HPDE6-E6E7 (cell line): Measurements from ENCODE around the gene NEK1.
"Not testable (repeated sequence)": the region's sequence is repeated elsewhere in the genome, so short reads cannot be mapped to it uniquely, and the experiment has no call there.

Experiments used
- DNase-seq: peaks from one replicate; pipeline ENCODE4 v3.0.0; 2011; ENCODE audit warnings: missing footprints; ENCODE audit errors: extremely low spot score

The NEK1 gene

GRCh38 chr4:169427727-169428126 lies 184.7 kb downstream of the NEK1 start:
- not testable (repeated sequence) for DNase-seq

GRCh38 chr4:169420291-169420690 lies 192.1 kb downstream of the NEK1 start:
- no peak for DNase-seq

- DNase-seq, result no peak
These were observed 193.5 kb downstream of the NEK1 start for GRCh38 chr4:169418846-169419245.

- no peak for DNase-seq
These were observed 194.6 kb downstream of the NEK1 start for GRCh38 chr4:169417629-169418282.

GRCh38 chr4:169416997-169417396 lies 195.4 kb downstream of the NEK1 start:
- DNase-seq, result no peak

- DNase-seq, result no peak
These were observed 195.9 kb downstream of the NEK1 start for GRCh38 chr4:169416461-169416860.

GRCh38 chr4:169414913-169415312 lies 197.5 kb downstream of the NEK1 start:
- no peak for DNase-seq

- peak; percentile 33 for DNase-seq
These were observed 200.3 kb downstream of the NEK1 start for GRCh38 chr4:169412046-169412445.

GRCh38 chr4:169410839-169411770 lies 201.3 kb downstream of the NEK1 start:
- DNase-seq, result no peak

GRCh38 chr4:169407217-169407845 lies 205.1 kb downstream of the NEK1 start:
- no peak for DNase-seq

GRCh38 chr4:169404960-169405359 lies 207.4 kb downstream of the NEK1 start:
- peak; percentile 23 for DNase-seq

GRCh38 chr4:169400832-169401231 lies 211.6 kb downstream of the NEK1 start:
- no peak for DNase-seq

GRCh38 chr4:169399976-169400767 lies 212.2 kb downstream of the NEK1 start:
- no peak for DNase-seq

- no peak for DNase-seq
These were observed 214.1 kb downstream of the NEK1 start for GRCh38 chr4:169398316-169398715.

GRCh38 chr4:169397762-169398161 lies 214.6 kb downstream of the NEK1 start:
- DNase-seq, result no peak

GRCh38 chr4:169385376-169385775 lies 227.0 kb downstream of the NEK1 start:
- DNase-seq, result no peak

GRCh38 chr4:169384779-169385178 lies 227.6 kb downstream of the NEK1 start:
- DNase-seq, result no peak

- peak; percentile 29 for DNase-seq
These were observed 228.7 kb downstream of the NEK1 start for GRCh38 chr4:169383724-169384123.

- DNase-seq, result no peak
These were observed 232.7 kb downstream of the NEK1 start for GRCh38 chr4:169379688-169380087.

- no peak for DNase-seq
These were observed 235.0 kb downstream of the NEK1 start for GRCh38 chr4:169377367-169377766.

- DNase-seq, result no peak
These were observed 236.0 kb downstream of the NEK1 start for GRCh38 chr4:169376421-169376820.

- no peak for DNase-seq
These were observed 239.6 kb downstream of the NEK1 start for GRCh38 chr4:169372791-169373190.
